ENCODE data around the gene MINDY4. TPM values are rescaled to one million over a fixed set of nuclear protein-coding genes. Genes with fewer than 3 reads are reported as not detected.

The MINDY4 gene
- total RNA-seq, 2 donors from 2014 or later = 8.1 to 31.9 TPM

DNA sequence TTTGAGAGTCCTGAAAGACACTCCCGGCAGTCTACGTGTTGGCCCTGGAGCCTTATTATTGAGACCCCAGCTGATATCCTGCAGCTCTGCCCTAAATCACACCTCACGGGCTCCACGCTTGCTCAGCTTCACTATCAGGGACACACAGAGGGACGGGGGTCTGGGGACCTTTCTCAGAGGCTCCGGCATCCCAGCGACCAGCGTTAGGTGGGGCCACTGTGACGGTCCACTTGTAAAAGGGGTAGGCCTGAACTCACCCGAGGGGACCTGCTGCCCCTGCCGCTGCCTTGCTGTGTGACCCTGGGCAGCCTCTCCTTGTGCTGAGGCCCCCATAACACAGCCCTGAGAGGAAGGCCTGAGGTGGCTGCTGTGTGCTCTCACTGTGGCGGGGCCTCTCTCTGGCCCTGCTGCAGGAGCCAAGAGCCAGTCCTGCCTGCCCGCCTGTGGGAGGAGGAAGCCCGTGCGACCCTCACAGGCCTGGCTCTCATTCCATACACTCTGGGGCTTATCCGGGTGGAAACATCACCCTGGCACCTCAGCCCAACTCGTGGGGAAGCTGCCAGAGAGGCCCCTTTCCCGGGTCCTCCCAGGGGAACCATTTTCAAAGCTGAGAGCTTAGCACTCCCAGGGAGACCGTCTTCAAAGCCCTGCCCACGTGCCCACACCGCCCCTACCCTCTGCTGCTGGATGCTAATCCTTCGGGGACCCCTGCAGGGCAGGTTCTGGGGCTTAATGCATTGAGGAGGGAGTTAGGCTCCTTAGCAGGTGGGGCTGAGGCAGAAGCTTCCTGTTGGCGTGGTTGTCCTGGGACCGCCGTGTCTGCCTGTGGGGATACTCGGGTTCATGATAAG lies 162.1 kb downstream of the MINDY4 start:
- intact Hi-C loops (cut with DNase I) = no loop called here
- Histone ChIP-seq H3K27ac (no peak overlapping the region), H3K9me3 (no peaks in the 10 kb centered on the region), H3K27me3 (replicated peaks; ENCODE audit: insufficient read depth) (no peaks in the 10 kb centered on the region), H3K36me3 (no peaks in the 10 kb centered on the region), H3K4me1 (replicated peaks) (no peaks in the 10 kb centered on the region), H3K4me3 (no peak overlapping the region)
- TF ChIP-seq POLR2AphosphoS5 (IDR thresholded peaks at IDR 0.05) = no peak
- TF ChIP-seq, protein P1, sequence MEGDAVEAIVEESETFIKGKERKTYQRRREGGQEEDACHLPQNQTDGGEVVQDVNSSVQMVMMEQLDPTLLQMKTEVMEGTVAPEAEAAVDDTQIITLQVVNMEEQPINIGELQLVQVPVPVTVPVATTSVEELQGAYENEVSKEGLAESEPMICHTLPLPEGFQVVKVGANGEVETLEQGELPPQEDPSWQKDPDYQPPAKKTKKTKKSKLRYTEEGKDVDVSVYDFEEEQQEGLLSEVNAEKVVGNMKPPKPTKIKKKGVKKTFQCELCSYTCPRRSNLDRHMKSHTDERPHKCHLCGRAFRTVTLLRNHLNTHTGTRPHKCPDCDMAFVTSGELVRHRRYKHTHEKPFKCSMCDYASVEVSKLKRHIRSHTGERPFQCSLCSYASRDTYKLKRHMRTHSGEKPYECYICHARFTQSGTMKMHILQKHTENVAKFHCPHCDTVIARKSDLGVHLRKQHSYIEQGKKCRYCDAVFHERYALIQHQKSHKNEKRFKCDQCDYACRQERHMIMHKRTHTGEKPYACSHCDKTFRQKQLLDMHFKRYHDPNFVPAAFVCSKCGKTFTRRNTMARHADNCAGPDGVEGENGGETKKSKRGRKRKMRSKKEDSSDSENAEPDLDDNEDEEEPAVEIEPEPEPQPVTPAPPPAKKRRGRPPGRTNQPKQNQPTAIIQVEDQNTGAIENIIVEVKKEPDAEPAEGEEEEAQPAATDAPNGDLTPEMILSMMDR (IDR thresholded peaks at IDR 0.05) = no peak
- DNase-seq (ENCODE audit: low spot score) = no peak
- WGBS = 85% methylated on average over 26 of the region's 26 CpGs

GRCh38 chr7:30934225-30934624 lies 163.0 kb downstream of the MINDY4 start:
- H3K4me3 ChIP-seq = no peak overlapping the region
- 90% methylated on average over 5 of the region's 5 CpGs for WGBS
- TF ChIP-seq POLR2A (IDR thresholded peaks at IDR 0.05) (no peak), POLR2AphosphoS5 (IDR thresholded peaks at IDR 0.05) (no peak)
- TF ChIP-seq, protein P1 (IDR thresholded peaks at IDR 0.05) = no peak
- intact Hi-C loops (cut with DNase I) = no loop called here
- DNase-seq (ENCODE audit: low spot score) = no peak
- H3K36me3 ChIP-seq = no peaks in the 10 kb centered on the region
- no peaks in the 10 kb centered on the region for H3K4me1 ChIP-seq (replicated peaks)
- H3K9me3 ChIP-seq = no peaks in the 10 kb centered on the region
- no peaks in the 10 kb centered on the region for H3K27me3 ChIP-seq (replicated peaks; ENCODE audit: insufficient read depth)
- H3K27ac ChIP-seq = no peak overlapping the region

GRCh38 chr7:30934732-30935568 lies 163.7 kb downstream of the MINDY4 start:
- Histone ChIP-seq H3K36me3 (no peaks in the 10 kb centered on the region), H3K4me1 (replicated peaks) (no peaks in the 10 kb centered on the region), H3K27me3 (replicated peaks; ENCODE audit: insufficient read depth) (no peaks in the 10 kb centered on the region), H3K9me3 (no peaks in the 10 kb centered on the region), H3K4me3 (no peak overlapping the region), H3K27ac (no peak overlapping the region)
- intact Hi-C loops (cut with DNase I) = no loop called here
- TF ChIP-seq POLR2A (IDR thresholded peaks at IDR 0.05) (no peak), POLR2AphosphoS5 (IDR thresholded peaks at IDR 0.05) (no peak)
- TF ChIP-seq, protein P1 (IDR thresholded peaks at IDR 0.05) = no peak
- 88% methylated on average over 6 of the region's 6 CpGs for WGBS
- DNase-seq (ENCODE audit: low spot score) = no peak

GRCh38 chr7:30935569-30935877 lies 164.3 kb downstream of the MINDY4 start:
- Histone ChIP-seq H3K9me3 (no peaks in the 10 kb centered on the region), H3K4me3 (no peak overlapping the region), H3K27me3 (replicated peaks; ENCODE audit: insufficient read depth) (no peaks in the 10 kb centered on the region), H3K4me1 (replicated peaks) (no peaks in the 10 kb centered on the region), H3K36me3 (no peaks in the 10 kb centered on the region), H3K27ac (no peak overlapping the region)
- no peak for DNase-seq (ENCODE audit: low spot score)
- intact Hi-C loops (cut with DNase I) = no loop called here
- WGBS = 86% methylated on average over 3 of the region's 3 CpGs
- no peak for TF ChIP-seq POLR2AphosphoS5 (IDR thresholded peaks at IDR 0.05)
- no peak for TF ChIP-seq POLR2A (IDR thresholded peaks at IDR 0.05)
- TF ChIP-seq, protein P1 (IDR thresholded peaks at IDR 0.05) = no peak
